IPS-11a (cell line): ENCODE measurements around the gene GABPB2.

ENCODE experiments used
- H3K4me3 ChIP-seq: one replicate; pipeline ENCODE4 v1.5.1; 2013; ENCODE audit warnings: low read depth, low read length, control low read depth

Gene GABPB2

GRCh38 chr1:151158326-151158725 is 87.8 kb downstream of the GABPB2 start:
- no peak overlapping the region for H3K4me3 ChIP-seq

GRCh38 chr1:151158751-151159251 is 88.2 kb downstream of the GABPB2 start:
- no peak overlapping the region for H3K4me3 ChIP-seq

GRCh38 chr1:151159373-151159772 is 88.8 kb downstream of the GABPB2 start:
- H3K4me3 ChIP-seq = no peak overlapping the region

GRCh38 chr1:151164732-151165280 is 94.2 kb downstream of the GABPB2 start:
- H3K4me3 ChIP-seq = peak overlapping the region; percentile 99

- peak overlapping the region; percentile 99 for H3K4me3 ChIP-seq
These were observed 94.7 kb downstream of the GABPB2 start for GRCh38 chr1:151165281-151165737.

GRCh38 chr1:151165738-151166504 is 95.4 kb downstream of the GABPB2 start, which contains the start of the genes LYSMD1 and SCNM1:
LYSMD1 (minus strand) TSS chr1:151165902; CDS start chr1:151165258, 644 bp downstream.
SCNM1 (plus strand) TSS chr1:151166144; CDS start chr1:151166153, 9 bp downstream.
- peak within 1 kb of the TSS; percentile 99 for H3K4me3 ChIP-seq

- H3K4me3 ChIP-seq = peak overlapping the region; percentile 99
These were observed 96.0 kb downstream of the GABPB2 start for GRCh38 chr1:151166505-151166956.

- no peak overlapping the region for H3K4me3 ChIP-seq
These were observed 96.6 kb downstream of the GABPB2 start for GRCh38 chr1:151167116-151167515.

- H3K4me3 ChIP-seq = no peak overlapping the region
These were observed 100.6 kb downstream of the GABPB2 start for GRCh38 chr1:151171190-151171589.
